Stimulated activated CD4-positive, alpha-beta T cell treated with anti-CD3 and anti-CD28 coated beads, Interleukin-1b, Interleukin-23, amount 100 ng/mL, for 24 hours (primary cell): ENCODE data around the gene CYP1B1.
A peak's percentile ranks its signal among the peaks of the same experiment; 100 is the strongest.

Source experiments
- DNase-seq, 4 experiments: peaks; one replicate each; pipeline ENCODE4 v3.0.0-alpha.2; 2020; ENCODE audit warnings: low read depth in 4 of 4, low spot score in 1 of 4

CYP1B1 gene

DNA sequence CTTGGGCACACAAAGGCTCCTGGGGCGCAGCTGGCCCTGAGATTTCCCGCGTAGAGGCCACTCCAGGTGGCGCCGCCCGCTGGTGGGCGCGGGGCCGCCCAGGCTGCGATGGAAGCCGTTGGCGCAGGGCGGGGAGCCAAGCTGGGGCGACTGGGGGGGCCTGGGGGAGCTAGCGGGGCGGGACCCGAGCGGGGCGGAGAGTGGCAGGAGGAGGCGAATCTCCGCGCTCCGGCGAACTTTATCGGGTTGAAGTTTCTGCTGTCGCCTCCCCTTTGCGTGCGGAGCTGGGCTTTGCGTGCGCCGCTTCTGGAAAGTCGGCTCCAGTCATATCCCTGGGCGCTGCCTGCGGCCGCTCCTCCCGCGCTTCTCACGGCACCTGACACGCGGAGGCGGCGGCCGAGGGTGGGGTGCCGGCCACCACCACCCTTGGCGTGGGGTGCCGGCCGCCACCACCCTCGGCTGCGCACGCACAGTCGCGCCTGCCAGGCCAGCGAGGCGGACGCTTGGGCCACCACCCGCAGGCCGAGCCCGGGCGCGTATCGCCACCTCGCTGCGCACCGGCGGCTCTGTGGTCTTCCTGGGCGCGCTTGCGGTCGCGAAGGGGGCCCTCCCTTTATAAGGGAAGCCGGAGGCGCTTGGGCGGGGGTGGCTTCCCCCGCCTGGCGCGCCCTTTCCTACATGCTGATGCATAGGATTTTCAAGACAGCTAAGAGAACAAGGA is 919 bp upstream of the CYP1B1 start:
- peak; percentile 36 to 74 (median 50) for DNase-seq

- peak in 3 of 4 experiments; percentile 18 to 58 (median 44) for DNase-seq
These were observed 280 bp upstream of the CYP1B1 start for GRCh38 chr2:38076152-38076709.

DNA sequence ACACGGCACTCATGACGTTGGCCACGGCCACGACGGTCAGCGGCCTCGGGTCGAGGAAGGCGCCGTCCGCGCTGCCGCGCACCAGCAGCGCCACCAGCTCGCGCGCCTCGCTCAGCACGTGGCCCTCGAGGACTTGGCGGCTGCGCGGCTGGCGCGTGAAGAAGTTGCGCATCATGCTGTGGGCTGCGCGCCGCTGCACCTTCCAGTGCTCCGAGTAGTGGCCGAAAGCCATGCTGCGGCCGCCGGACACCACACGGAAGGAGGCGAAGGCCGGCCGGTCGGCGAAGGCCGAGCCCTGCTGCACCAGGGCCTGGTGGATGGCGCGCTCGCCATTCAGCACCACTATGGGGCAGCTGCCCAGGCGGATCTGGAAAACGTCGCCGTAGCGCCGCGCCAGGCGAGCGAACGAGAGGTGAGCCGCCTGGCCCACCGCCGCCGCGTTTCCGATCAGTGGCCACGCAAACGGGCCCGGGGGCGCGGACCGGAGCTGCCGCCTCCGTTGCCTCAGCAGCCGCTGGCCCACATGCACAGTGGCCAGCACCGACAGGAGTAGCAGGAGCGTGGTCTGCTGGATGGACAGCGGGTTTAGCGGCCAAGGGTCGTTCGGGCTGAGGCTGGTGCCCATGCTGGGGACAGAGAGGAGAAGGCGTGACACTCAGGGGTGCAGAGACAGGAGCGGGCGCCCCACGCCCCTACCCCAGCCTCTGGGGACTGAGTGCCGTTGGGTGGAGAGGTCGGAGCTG is 1.0 kb downstream of the CYP1B1 start:
- no peak for DNase-seq

DNA sequence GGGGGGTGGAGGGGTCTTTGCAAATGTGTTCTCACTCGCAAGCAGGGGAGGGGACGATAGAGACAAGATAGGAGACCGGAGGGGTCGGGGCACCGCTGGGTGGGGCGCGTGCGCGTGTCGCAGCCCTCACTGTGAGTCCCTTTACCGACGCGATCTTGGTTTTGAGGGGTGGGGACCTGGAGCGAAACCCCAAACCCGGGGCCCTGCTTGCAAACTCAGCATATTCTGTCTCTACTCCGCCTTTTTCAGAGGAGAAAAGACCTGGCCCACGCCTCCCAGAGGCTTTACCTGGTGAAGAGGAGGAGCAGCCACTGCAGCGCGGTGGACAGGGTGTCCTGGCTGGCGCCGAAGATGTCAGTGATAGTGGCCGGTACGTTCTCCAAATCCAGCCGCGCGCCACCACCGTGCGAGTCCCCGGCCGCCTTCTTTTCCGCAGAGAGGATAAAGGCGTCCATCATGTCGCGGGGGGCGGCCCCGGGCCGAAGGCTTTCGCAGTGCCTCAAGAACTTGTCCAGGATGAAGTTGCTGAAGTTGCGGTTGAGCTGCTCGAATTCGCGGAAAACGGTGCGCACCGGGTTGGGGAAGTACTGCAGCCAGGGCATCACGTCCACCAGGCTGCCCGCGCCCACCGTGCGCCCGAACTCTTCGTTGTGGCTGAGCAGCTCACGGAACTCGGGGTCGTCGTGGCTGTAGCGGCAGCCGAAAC is 1.7 kb downstream of the CYP1B1 start:
- DNase-seq: no peak

DNA sequence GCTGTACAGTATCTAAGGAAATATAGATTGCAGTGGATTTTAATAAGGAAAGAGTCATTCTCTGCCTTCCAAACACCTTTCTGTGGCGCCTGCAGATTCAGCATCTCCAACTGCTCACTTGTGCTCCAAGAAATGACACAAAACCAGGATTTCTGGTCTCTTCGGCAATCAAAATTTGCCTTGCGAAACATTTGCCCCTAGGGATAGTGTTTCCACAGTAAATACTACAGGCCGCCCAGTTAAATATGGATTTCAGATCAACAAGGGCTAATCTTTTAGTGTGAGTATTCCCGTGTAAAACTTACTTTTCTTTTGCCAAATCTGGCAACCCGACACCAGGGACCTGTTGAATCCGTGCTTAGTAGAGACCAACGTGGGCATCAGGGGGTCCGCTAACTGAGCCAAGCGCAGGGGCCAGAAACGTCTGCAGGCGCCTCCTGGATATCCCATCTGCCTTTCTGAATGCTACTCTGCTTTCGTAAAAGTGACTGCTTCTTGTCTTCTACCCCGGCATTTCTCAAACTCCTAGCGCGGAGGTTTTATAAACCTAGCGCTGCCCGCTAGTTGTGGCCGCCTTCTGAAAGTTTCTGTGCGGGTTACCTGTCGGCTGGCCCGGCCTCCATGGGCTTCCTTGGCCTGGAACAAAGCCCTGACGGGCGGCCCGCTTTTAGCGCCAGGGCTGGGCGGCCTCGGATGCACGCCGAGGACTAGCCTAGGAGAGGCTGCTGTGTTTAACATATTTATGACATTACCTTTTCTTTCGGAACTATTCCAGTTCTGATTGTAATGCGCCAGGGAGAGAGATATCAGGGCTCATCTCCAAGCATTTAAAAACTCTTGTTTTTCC is 2.5 kb downstream of the CYP1B1 start:
- DNase-seq: no peak

DNA sequence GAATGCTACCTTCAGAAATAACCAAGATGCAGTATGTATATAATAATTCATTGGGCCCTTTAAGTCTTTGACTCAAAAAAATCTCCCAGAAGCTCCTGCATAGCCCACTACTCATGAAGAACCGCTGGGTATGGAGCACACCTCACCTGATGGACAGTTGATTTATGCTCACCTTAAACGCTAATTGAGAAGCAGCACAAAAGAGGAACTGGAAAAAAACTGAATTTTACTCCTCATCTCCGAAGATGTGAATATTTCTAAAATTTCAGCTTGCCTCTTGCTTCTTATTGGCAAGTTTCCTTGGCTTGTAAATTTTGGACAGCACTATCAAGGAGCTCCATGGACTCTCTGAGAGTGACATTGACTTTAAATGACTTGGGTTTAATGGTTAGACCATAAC is 5.5 kb downstream of the CYP1B1 start:
- DNase-seq: no peak

DNA sequence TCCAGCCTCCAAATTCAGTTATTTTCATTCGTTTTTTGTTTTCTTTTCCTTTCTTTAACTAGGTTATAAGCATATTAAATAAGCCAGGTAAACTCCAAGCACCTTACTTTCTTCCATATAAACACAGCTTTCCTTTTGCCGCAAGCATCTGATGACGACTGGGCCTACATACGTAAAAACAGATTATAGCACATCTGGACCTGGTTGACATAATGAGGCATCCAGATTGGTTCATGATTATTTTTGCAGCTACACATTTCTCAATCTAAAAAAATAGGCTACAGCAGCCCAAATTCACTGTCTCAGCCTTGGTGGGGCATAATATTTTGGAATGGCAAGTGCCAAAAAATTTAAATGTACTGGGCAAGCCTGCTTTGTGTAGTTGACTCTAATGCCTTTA is 7.7 kb downstream of the CYP1B1 start:
- DNase-seq: no peak

DNA sequence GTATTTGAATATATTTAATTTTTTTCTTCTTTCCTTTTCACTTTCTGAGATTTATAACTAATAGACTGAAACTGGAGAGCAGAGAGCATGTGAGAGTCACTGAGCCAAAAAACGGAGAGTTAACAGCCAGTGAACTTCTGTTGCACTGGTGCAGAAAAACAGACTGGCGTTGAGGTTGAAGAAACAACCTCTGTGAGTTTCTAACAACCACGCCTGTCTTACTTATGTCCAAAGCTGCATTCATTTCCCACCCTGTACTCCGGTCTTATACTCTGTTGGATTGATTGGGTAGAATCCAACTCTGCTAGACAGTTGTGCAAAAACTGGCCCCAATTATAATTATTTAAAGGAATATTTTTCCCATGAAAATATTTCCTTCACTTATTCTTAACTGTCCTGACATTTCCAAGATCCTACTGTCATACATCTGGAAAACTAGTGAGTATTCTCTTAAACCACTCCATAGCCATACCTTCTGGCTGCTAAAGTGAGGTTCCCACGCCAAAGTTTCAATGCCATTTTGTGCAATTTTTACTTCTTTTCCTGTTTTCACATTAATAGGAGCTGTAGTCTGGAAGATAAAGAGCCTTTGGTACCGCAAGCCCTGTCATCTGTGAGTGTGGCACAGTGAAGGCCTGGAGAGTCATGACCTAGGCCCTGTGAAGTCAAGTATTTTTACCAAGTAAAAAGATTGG is 9.4 kb downstream of the CYP1B1 start:
- DNase-seq: no peak

DNA sequence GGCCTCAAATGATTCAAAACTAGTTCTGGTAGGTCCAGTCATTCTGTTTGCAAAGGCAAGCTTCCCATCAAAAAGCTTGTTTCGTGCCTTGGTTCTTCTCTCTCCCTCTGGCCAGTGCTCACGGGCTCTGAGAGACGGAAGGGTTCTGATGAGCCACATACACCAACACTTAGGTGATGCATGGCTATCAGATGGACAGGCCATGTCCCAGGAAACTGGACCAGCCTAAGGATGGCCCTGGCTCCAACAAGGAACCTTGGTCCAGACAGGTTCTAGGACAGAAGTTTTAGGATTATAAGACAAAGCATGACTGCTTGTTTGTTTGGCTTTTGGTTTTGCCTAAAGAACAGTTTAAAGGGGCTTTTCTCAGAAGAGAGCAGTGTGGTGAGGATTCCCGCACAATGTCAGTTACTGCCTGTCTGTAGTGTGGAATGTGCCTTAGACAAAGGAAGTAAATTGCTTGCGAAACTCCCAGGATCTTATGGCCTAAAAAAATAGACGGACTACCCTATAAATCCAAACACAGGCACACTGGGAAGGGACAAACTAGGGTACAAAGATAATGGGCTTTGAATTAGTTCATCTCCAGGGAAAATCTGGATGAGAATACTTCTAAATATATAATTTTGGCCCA is 10.3 kb downstream of the CYP1B1 start:
- no peak for DNase-seq

DNA sequence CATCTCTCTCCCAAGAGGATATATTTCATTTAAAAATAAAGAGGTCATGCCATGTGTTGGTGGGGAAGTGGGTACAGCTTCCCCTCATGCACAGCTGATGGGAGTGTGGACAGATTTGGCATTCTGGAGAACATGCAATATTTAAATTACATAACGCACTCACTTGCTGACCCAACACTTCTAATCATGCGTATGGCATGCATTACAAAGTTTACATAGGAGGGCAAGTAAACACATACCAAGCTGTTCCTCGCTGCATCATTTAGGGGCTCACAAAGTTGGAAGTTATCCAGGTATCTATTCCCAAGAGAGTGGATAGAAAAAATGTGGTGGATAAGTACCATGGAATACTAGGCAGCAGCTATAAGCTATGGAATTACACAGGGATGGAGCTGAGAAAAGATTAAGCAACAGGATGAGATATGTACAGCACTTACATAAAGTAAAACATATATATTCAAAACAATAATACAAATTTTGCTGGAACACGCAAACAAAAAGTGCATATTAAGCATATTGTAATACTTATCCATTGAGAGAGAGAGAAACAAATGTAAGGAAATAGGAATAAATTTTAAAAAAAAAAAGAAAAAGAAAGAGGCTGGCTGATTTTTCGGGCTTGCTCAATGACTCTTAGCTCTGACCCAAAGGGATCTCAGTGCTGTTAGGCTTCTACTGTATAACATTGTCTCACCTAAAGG is 11.0 kb downstream of the CYP1B1 start:
- no peak for DNase-seq

DNA sequence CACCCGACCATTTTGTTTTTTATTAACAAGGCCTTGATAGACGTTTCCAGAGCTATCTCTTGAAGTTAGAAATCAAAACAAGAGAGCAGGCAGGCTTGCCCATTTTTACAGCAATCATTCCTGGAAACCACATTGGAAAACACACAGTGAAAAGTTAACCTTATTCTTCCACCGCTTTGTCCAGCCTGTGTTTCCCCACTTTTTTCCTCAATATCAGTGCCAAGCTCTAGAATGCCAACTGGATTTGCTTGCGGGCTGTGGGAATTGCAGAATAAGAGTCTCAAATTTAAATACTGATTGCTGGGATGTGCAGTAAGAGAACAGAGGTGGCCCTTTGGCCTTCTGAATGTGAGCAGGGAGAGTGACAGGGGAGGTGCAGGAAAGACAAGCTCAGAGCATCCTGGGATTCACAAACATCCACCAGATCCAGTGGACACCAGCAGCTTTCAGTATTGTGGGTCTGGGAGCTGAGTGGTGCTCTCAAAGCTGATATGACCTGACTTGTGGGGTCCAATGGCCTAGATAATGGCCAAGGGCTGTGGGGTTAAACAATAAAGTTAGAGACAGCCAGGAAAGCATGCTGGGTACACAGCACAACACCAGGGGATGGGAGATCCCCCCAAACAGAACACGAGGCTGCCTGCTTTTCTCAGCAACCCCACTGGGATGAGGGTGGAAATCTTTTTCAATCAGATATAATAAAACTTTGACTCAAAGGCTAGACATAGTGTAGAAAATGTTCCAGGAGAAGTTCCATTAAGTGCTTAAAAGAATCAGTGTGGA is 15.5 kb downstream of the CYP1B1 start:
- no peak for DNase-seq

DNA sequence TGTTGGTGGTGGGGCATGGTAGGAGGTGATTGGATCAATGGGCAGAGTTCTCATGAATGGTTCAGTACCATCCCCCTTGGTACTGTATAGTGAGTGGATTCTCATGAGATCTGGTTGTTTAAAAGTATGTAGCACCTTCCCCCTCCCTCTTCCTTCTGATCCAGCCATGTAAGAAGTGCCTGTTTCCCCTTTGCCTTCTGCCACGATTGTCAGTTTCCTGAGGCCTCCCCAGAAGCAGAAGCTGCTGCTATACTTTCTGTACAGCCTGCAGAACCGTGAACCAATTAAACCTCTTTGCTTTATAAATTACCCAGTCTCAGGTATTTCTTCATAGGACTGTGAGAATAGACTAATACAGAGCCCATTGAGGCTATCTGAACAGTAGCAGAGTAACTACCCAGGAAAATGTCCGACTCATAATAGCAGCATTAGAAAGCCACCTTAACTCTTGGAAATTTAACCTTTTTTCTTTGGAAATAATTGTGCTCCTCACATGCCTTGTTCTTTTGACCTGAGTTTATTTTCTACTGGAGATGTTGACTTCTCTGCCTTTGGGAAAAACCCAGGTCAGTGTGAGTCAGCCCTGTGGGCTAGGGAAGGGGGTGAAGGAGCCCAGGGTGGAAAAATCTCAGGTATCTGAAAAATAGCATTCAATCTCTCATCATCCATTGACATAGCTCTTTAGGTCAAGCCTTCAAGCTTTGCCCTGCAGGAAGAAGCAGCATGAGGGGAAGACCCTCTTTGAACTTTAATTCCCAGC is 18.1 kb downstream of the CYP1B1 start:
- no peak for DNase-seq

DNA sequence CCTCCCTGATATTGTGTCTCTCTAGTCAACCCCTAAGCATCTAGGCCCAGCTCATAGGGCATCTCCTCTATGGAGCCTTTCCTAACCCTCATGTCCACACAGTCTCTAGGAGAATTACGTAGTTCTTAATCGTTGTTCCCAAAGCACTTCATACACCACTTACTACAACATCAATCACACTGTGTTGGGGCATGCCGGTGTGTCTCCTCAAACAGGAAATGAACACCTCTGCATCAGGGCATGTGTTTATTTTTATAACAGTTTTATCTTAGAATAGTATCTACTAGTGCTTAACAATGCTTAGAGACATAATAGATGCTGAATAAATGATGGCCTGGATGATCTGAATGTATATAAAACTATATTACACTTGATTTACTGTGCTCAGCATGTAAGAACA is 19.7 kb downstream of the CYP1B1 start:
- no peak for DNase-seq

DNA sequence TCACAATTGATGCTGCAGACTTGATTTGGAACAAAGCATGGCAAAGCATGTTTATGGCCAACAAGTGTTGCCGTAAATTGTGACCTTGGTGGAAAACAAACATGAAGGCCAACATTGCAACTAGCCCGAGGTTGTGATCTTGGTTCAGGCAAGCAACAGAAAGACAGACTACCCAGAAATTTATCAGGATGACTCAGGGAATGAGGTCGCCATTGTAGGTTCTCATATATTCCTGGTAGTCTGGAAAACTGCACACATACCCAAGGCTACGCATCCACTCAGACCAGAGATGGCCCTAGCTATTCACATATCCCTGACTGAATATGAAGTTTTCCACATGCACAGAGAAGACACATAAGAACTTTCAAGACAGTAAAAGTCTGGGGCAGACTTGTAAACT is 30.1 kb downstream of the CYP1B1 start:
- DNase-seq: no peak

GRCh38 chr2:38039121-38039910 is 36.6 kb downstream of the CYP1B1 start:
- no peak for DNase-seq

- no peak for DNase-seq
These were observed 37.3 kb downstream of the CYP1B1 start for GRCh38 chr2:38038682-38039081.
